Peyer's patch (tissue), 4 donors: ENCODE measurements around the gene NEK4. TPM values are rescaled to one million over a fixed set of nuclear protein-coding genes. Genes with fewer than 3 reads are reported as not detected.
A peak's percentile ranks its signal among the peaks of the same experiment; 100 is the strongest.

Experiments used
- DNase-seq, 3 donors: peaks; one replicate each; pipeline ENCODE4 v3.0.0-alpha.2; 2017 to 2019
- H3K27ac ChIP-seq, 4 donors: fragments of 200-600 bp; sonication (generic); one replicate each; pipeline ENCODE4 v1.5.1; 2016 to 2019
- H3K27me3 ChIP-seq, 2 donors: fragments of 200-600 bp; sonication (generic); one replicate each; pipeline ENCODE4 v1.5.1; 2019
- H3K36me3 ChIP-seq, 3 donors: fragments of 200-600 bp; sonication (generic); one replicate each; pipeline ENCODE4 v1.5.1; 2016 to 2019
- H3K4me1 ChIP-seq, 4 donors: fragments of 200-600 bp; sonication (generic); one replicate each; pipeline ENCODE4 v1.5.1; 2016 to 2019
- H3K4me3 ChIP-seq, 4 donors: fragments of 200-600 bp; sonication (generic); 1 replicate in 3 of 4; 2 replicates in 1 of 4; pipeline ENCODE4 v1.5.1; 2016 to 2019; ENCODE audit warnings: mild to moderate bottlenecking in 1 of 4
- H3K9me3 ChIP-seq, 4 donors: fragments of 200-600 bp; sonication (generic); one replicate each; pipeline ENCODE4 v1.5.1; 2016 to 2019; ENCODE audit warnings: mild to moderate bottlenecking in 1 of 4
- POLR2A ChIP-seq, 2 donors: fragments of 450-650 bp; IDR thresholded peaks; one replicate each; pipeline ENCODE4 v1.5.1; 2017; ENCODE audit warnings: antibody characterized with exemption in 2 of 2, mild to moderate bottlenecking in 2 of 2, moderate library complexity in 2 of 2
- total RNA-seq, 4 donors: library from RNA; depleted of rRNA; stranded (reverse); fragments of >200 nt; gene quantifications; one replicate each; pipeline ENCODE4 v1.1.0, GENCODE V29; 2016
- TF ChIP-seq, protein P1 (sequence below), 6 experiments: fragments of 450-650 bp in 4 of 6; fragments of 200-600 bp in 2 of 6; sonication (generic) in 1 of 6; IDR thresholded peaks; one replicate each; pipeline ENCODE4 v1.5.1; 2017 to 2019; ENCODE audit warnings: antibody characterized with exemption in 6 of 6, mild to moderate bottlenecking in 3 of 6, moderate library complexity in 1 of 6

NEK4 gene
- total RNA-seq, 4 donors from 2014 or later = 16.5 to 39.6 (median 20.6) TPM

DNA sequence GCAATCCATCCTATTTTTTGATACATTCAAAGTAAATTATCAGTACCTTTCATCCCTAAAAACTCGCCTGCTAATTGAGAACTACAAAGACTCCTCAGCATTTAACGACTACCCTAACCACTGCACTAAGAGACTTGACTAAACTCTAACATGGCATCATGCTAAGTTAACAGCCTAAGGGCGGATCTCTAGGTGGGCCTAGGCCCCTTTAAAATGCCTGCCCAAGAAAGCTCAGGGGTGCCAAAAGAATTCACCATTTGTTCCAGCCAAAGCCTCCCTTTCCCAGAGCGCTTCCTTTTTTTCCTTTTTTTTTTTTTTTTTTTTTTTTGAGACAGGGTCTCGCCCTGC is 568 bp upstream of the NEK4 start:
- no peaks in the 10 kb centered on the region for H3K27me3 ChIP-seq
- peaks cover 0 to 16% (median 3%) of the 10 kb centered on the region in 4 donors for H3K4me1 ChIP-seq
- H3K4me3 ChIP-seq = peak overlapping the region; percentile 70 to 91 (median 76)
- H3K9me3 ChIP-seq = no peaks in the 10 kb centered on the region
- H3K36me3 ChIP-seq = peaks cover 0 to 10% (median 0%) of the 10 kb centered on the region in 3 donors
- no peak for DNase-seq
- TF ChIP-seq, protein P1, sequence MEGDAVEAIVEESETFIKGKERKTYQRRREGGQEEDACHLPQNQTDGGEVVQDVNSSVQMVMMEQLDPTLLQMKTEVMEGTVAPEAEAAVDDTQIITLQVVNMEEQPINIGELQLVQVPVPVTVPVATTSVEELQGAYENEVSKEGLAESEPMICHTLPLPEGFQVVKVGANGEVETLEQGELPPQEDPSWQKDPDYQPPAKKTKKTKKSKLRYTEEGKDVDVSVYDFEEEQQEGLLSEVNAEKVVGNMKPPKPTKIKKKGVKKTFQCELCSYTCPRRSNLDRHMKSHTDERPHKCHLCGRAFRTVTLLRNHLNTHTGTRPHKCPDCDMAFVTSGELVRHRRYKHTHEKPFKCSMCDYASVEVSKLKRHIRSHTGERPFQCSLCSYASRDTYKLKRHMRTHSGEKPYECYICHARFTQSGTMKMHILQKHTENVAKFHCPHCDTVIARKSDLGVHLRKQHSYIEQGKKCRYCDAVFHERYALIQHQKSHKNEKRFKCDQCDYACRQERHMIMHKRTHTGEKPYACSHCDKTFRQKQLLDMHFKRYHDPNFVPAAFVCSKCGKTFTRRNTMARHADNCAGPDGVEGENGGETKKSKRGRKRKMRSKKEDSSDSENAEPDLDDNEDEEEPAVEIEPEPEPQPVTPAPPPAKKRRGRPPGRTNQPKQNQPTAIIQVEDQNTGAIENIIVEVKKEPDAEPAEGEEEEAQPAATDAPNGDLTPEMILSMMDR (IDR thresholded peaks at IDR 0.05) = no peak
- no peak for TF ChIP-seq POLR2A (IDR thresholded peaks at IDR 0.05)
- H3K27ac ChIP-seq = peak overlapping the region; percentile 59 to 79 (median 69)

- H3K27ac ChIP-seq = peak overlapping the region in 1 of 4 donors; percentile 71
- no peak for DNase-seq
- H3K4me3 ChIP-seq = peak overlapping the region; percentile 70 to 91 (median 76)
- TF ChIP-seq POLR2A (IDR thresholded peaks at IDR 0.05) = no peak
- TF ChIP-seq, protein P1 (IDR thresholded peaks at IDR 0.05) = no peak
- no peaks in the 10 kb centered on the region for H3K27me3 ChIP-seq
- no peaks in the 10 kb centered on the region for H3K9me3 ChIP-seq
- peaks cover 0 to 20% (median 0%) of the 10 kb centered on the region in 3 donors for H3K36me3 ChIP-seq
- peaks cover 0 to 16% (median 3%) of the 10 kb centered on the region in 4 donors for H3K4me1 ChIP-seq
These were observed 819 bp downstream of the NEK4 start for GRCh38 chr3:52769786-52770455.

DNA sequence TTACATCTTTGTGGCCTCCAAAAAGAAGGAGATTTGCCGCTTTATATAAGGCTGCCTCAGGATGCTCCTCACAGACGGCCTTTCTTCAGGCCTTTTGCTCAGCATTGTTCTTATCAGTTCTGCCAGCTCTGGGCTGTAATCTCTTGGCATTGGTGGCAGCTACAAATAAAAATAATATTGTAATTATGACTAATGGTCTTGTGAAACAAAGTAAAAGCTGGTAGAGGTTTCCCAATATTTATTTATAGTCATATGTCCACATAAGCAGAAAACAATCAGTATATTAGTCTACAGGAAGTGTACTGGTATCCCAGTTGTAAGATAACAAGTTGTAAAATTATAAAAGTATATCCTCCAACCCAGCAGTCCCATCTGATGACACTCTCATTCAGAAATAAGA is 7.3 kb downstream of the NEK4 start:
- Histone ChIP-seq H3K27ac (no peak overlapping the region), H3K9me3 (no peaks in the 10 kb centered on the region), H3K4me3 (no peak overlapping the region), H3K36me3 (peaks cover 0 to 81% (median 0%) of the 10 kb centered on the region in 3 donors), H3K4me1 (no peaks in the 10 kb centered on the region), H3K27me3 (no peaks in the 10 kb centered on the region)
- no peak for DNase-seq
- TF ChIP-seq POLR2A (IDR thresholded peaks at IDR 0.05) = no peak
- TF ChIP-seq, protein P1 (IDR thresholded peaks at IDR 0.05) = no peak

GRCh38 chr3:52756141-52756540 is 14.6 kb downstream of the NEK4 start:
- no peaks in the 10 kb centered on the region for H3K27me3 ChIP-seq
- TF ChIP-seq, protein P1 (IDR thresholded peaks at IDR 0.05) = no peak
- TF ChIP-seq POLR2A (IDR thresholded peaks at IDR 0.05) = no peak
- no peak overlapping the region for H3K27ac ChIP-seq
- no peaks in the 10 kb centered on the region for H3K4me1 ChIP-seq
- DNase-seq = no peak
- no peak overlapping the region for H3K4me3 ChIP-seq
- H3K36me3 ChIP-seq = peaks cover 0 to 72% (median 0%) of the 10 kb centered on the region in 3 donors
- no peaks in the 10 kb centered on the region for H3K9me3 ChIP-seq

GRCh38 chr3:52754373-52754772 is 16.4 kb downstream of the NEK4 start:
- H3K4me3 ChIP-seq = no peak overlapping the region
- TF ChIP-seq POLR2A (IDR thresholded peaks at IDR 0.05) = no peak
- TF ChIP-seq, protein P1 (IDR thresholded peaks at IDR 0.05) = no peak
- no peaks in the 10 kb centered on the region for H3K9me3 ChIP-seq
- peaks cover 0 to 73% (median 0%) of the 10 kb centered on the region in 3 donors for H3K36me3 ChIP-seq
- H3K27me3 ChIP-seq = no peaks in the 10 kb centered on the region
- no peak for DNase-seq
- H3K27ac ChIP-seq = no peak overlapping the region
- H3K4me1 ChIP-seq = no peaks in the 10 kb centered on the region
